ENCODE data around the gene LMF1. TPM values are rescaled to one million over a fixed set of nuclear protein-coding genes. Genes with fewer than 3 reads are reported as not detected.

The LMF1 gene
- total RNA-seq, 1 donor from 2014 or later, result 26.0 TPM

DNA sequence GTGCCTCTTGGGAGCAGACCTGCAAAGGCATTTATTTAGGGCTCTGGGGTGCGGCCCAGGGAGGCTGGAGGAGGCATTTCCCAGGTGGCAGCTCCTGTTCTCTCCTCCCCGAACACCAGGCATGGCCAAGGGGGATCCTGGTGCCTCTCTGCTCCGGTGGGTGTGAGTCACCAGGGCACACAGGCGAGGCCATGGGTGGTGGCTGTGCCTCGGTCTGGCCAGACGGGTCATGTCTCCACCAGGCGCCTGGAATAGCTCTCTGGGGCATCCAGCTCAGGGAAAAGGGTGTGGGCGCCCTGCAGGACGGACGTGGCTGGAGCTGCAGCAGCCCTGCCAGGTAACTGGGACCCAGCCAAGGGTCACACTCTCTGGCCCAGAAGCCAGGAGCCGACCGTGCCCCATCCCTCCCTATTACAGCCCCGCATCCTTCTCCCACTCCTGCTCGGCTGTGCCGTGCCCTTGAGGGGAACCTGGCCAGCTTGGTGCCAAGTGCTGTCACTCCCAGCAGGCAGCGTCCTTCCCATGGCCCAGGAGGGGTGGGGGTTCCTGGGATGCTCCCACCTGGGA, 36.6 kb upstream of the LMF1 start:
- no peaks in the 10 kb centered on the region for H3K9me3 ChIP-seq
- no peak for TF ChIP-seq POLR2A (IDR thresholded peaks at IDR 0.05)
- no peak for TF ChIP-seq POLR2AphosphoS5 (IDR thresholded peaks at IDR 0.05; ENCODE audit: insufficient read depth in 1 of 2, low read depth in 1 of 2)
- TF ChIP-seq, protein P1, sequence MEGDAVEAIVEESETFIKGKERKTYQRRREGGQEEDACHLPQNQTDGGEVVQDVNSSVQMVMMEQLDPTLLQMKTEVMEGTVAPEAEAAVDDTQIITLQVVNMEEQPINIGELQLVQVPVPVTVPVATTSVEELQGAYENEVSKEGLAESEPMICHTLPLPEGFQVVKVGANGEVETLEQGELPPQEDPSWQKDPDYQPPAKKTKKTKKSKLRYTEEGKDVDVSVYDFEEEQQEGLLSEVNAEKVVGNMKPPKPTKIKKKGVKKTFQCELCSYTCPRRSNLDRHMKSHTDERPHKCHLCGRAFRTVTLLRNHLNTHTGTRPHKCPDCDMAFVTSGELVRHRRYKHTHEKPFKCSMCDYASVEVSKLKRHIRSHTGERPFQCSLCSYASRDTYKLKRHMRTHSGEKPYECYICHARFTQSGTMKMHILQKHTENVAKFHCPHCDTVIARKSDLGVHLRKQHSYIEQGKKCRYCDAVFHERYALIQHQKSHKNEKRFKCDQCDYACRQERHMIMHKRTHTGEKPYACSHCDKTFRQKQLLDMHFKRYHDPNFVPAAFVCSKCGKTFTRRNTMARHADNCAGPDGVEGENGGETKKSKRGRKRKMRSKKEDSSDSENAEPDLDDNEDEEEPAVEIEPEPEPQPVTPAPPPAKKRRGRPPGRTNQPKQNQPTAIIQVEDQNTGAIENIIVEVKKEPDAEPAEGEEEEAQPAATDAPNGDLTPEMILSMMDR (IDR thresholded peaks at IDR 0.05), result no peak
- H3K27ac ChIP-seq, result no peak overlapping the region
- no peaks in the 10 kb centered on the region for H3K36me3 ChIP-seq
- no peaks in the 10 kb centered on the region for H3K27me3 ChIP-seq
- no peak overlapping the region for H3K4me3 ChIP-seq
- peaks cover 8% of the 10 kb centered on the region for H3K4me1 ChIP-seq
- intact Hi-C loops (cut with DNase I), result no loop called here
- DNase-seq (ENCODE audit: extremely low spot score in 2 of 2), result no peak

DNA sequence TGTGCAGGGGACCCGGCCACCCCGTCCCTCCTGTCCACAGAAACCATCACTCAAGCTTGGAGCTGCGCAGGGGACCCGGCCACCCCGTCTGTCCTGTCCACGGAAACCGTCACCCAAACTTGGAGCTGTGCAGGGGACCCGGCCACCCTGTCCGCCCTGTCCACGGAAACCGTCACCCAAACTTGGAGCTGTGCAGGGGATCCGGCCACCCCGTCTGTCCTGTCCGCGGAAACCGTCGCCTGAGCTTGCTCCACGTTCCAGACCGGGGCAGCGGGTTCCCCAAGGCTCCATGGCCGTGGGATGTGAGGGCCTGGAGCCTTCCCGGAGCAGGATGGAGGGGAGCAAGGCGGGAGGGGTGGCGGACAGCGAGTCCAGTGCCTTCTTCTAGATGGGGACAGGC, 36.0 kb upstream of the LMF1 start:
- peaks cover 8% of the 10 kb centered on the region for H3K4me1 ChIP-seq
- TF ChIP-seq, protein P1 (IDR thresholded peaks at IDR 0.05), result no peak
- intact Hi-C loops (cut with DNase I), result no loop called here

DNA sequence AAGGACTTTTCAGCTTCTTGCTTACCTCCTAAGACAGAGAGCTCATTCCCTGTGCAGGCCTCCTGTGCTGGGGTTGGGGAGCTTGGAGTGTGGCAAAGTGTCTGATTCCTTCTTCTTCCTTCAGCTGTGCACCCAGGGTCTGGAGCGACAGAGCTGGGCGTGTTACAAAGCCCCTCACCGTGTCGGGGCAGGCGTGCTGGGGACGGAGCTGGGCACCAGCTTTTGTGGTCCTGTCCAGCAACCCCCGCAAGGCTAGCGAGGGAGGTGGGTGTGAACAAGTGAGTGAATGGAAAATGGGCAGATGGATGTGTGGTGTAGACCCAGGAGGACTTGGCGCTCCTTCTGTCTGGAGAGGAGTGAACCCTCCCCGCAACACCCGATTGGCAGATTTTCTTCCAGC, 34.5 kb upstream of the LMF1 start:
- Histone ChIP-seq H3K9me3 (no peaks in the 10 kb centered on the region), H3K4me1 (peaks cover 8% of the 10 kb centered on the region), H3K4me3 (no peak overlapping the region), H3K27me3 (no peaks in the 10 kb centered on the region), H3K27ac (no peak overlapping the region), H3K36me3 (no peaks in the 10 kb centered on the region)
- TF ChIP-seq POLR2A (IDR thresholded peaks at IDR 0.05), result no peak
- no peak for TF ChIP-seq POLR2AphosphoS5 (IDR thresholded peaks at IDR 0.05; ENCODE audit: insufficient read depth in 1 of 2, low read depth in 1 of 2)
- TF ChIP-seq, protein P1 (IDR thresholded peaks at IDR 0.05), result no peak
- intact Hi-C loops (cut with DNase I), result no loop called here
- DNase-seq (ENCODE audit: extremely low spot score in 2 of 2), result no peak

More for the DNA sequence above, 36.0 kb upstream of the LMF1 start:
- DNase-seq (ENCODE audit: extremely low spot score in 2 of 2), result no peak
- Histone ChIP-seq H3K9me3 (no peaks in the 10 kb centered on the region), H3K36me3 (no peaks in the 10 kb centered on the region), H3K27me3 (no peaks in the 10 kb centered on the region), H3K4me3 (no peak overlapping the region), H3K27ac (no peak overlapping the region)

DNA sequence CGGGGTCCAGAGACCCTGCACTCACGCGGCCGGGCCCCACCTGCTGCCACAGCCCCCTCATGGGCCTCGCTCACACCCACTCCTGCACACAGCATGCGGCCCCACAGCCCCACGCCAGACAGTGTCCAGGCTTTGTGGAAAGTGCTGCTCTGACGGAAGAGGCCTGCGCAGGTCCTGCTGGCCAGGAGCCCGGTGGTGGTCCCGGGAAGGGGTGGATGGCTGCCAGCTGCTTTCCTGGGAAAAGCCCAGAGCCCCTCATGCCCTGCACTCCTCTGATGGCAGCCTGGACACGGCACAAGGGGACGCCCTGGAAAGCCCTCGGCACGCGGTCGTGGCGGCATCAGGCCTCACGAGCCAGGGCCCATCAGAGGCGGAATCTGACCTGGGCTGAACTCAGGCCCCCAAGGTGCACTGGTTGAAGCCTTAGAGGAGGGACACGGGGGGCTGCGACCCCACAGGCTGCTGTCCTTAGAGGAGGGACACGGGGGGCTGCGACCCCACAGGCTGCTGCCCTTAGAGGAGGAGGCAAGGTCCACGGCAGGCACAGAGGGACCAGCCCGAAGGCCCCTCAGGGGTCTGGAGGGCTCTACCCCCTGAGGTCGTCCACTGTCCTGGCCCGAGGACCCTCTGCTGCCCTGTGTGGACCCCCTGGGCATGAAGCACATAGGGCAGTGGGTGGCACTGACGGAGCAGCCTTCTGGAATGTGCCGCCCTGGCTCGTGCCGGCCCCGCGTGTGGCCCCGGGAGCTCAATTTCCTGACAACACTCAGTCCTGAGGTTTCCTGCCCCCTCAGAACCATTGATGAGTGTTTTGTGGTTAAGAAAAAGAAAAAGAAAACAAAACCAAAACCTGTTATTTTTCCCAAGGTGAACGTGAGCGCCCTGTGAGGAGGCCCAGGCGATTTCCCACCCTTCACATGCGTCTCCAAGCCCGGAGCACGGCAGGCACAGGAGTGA, 32.9 kb upstream of the LMF1 start:
- intact Hi-C loops (cut with DNase I), result no loop called here

More for the DNA sequence above, 32.9 kb upstream of the LMF1 start:
- H3K36me3 ChIP-seq, result no peaks in the 10 kb centered on the region
- TF ChIP-seq, protein P1 (IDR thresholded peaks at IDR 0.05), result no peak
- TF ChIP-seq POLR2AphosphoS5 (IDR thresholded peaks at IDR 0.05; ENCODE audit: insufficient read depth in 1 of 2, low read depth in 1 of 2), result peak in 1 of 2 donors; percentile 12
- no peak overlapping the region for H3K27ac ChIP-seq
- H3K9me3 ChIP-seq, result no peaks in the 10 kb centered on the region
- H3K4me3 ChIP-seq, result peak overlapping the region in 1 of 2 donors; percentile 13
- H3K27me3 ChIP-seq, result no peaks in the 10 kb centered on the region
- no peak for DNase-seq (ENCODE audit: extremely low spot score in 2 of 2)
- H3K4me1 ChIP-seq, result peaks cover 8% of the 10 kb centered on the region

Data from vagina (tissue), 2 donors.